Loucy (cell line): ENCODE data around the gene PTAFR.

Source experiments
- H2AFZ ChIP-seq: fragments of 200-600 bp; sonication (generic); 2 replicates; pipeline ENCODE4 v1.6.0; 2016; ENCODE audit warnings: antibody characterized with exemption, mild to moderate bottlenecking, low read length, moderate library complexity
- H3F3A ChIP-seq: fragments of 200-600 bp; 2 replicates; pipeline ENCODE4 v1.6.0; 2016; ENCODE audit warnings: antibody characterized with exemption, low read depth, mild to moderate bottlenecking
- H3K27me3 ChIP-seq: fragments of 200-600 bp; sonication (generic); 2 replicates; pipeline ENCODE4 v1.6.1; 2014; ENCODE audit warnings: low read length, mild to moderate bottlenecking; ENCODE audit not compliant: insufficient read depth, poor library complexity, severe bottlenecking
- H3K36me3 ChIP-seq: fragments of 200-600 bp; sonication (generic); 2 replicates; pipeline ENCODE4 v1.6.1; 2016; ENCODE audit warnings: low read length; ENCODE audit not compliant: insufficient read depth
- H3K4me1 ChIP-seq: fragments of 200-600 bp; sonication (generic); 2 replicates; pipeline ENCODE4 v1.5.1; 2014; ENCODE audit warnings: low read length, mild to moderate bottlenecking; ENCODE audit not compliant: insufficient read depth, poor library complexity, severe bottlenecking
- H3K4me2 ChIP-seq: fragments of 200-600 bp; sonication (generic); 2 replicates; pipeline ENCODE4 v1.6.0; 2014; ENCODE audit warnings: antibody characterized with exemption, low read length, low read depth, mild to moderate bottlenecking; ENCODE audit not compliant: poor library complexity, severe bottlenecking
- H3K4me3 ChIP-seq: fragments of 200-600 bp; sonication (generic); 2 replicates; pipeline ENCODE4 v1.5.1; 2014; ENCODE audit warnings: low read length, mild to moderate bottlenecking, mixed read lengths; ENCODE audit not compliant: poor library complexity, severe bottlenecking
- H3K79me2 ChIP-seq: fragments of 200-600 bp; sonication (generic); 2 replicates; pipeline ENCODE4 v1.6.1; 2014; ENCODE audit warnings: low read length; ENCODE audit not compliant: insufficient read depth
- H3K9ac ChIP-seq: fragments of 200-600 bp; sonication (generic); 2 replicates; pipeline ENCODE4 v1.6.0; 2014; ENCODE audit warnings: mild to moderate bottlenecking, low read depth, low read length, moderate library complexity; ENCODE audit not compliant: poor library complexity, severe bottlenecking
- H3K9me2 ChIP-seq: fragments of 200-600 bp; sonication (generic); replicated peaks from 2 replicates; pipeline ENCODE4 v1.6.1; 2016; ENCODE audit warnings: low read depth, low read length, mixed read lengths
- H3K9me3 ChIP-seq: fragments of 200-600 bp; sonication (generic); 2 replicates; pipeline ENCODE4 v1.6.1; 2014; ENCODE audit warnings: mild to moderate bottlenecking, antibody characterized with exemption, low read length, low read depth; ENCODE audit not compliant: insufficient read depth
- H4K20me1 ChIP-seq: fragments of 200-600 bp; sonication (generic); 2 replicates; pipeline ENCODE4 v1.6.0; 2014; ENCODE audit warnings: antibody characterized with exemption, low read length, mild to moderate bottlenecking; ENCODE audit not compliant: insufficient read depth, poor library complexity, severe bottlenecking
- CTCF ChIP-seq: fragments of 200-600 bp; sonication (generic); conservative IDR thresholded peaks from 2 replicates; pipeline ENCODE4 v1.5.1; 2014; ENCODE audit warnings: mild to moderate bottlenecking, antibody characterized with exemption, low read length
- EZH2phosphoT487 ChIP-seq: fragments of 200-600 bp; IDR thresholded peaks from 2 replicates; pipeline ENCODE4 v1.6.1; 2018; ENCODE audit warnings: antibody characterized with exemption, mild to moderate bottlenecking, moderate library complexity, borderline replicate concordance

The PTAFR gene

GRCh38 chr1:28155628-28156027 lies 20.9 kb downstream of the PTAFR start:
- Histone ChIP-seq H3K9me2 (no peaks in the 10 kb centered on the region), H3K27me3 (no peaks in the 10 kb centered on the region), H2AFZ (no peak overlapping the region), H3K79me2 (no peaks in the 10 kb centered on the region), H3K4me2 (no peak overlapping the region), H4K20me1 (no peaks in the 10 kb centered on the region), H3K4me3 (no peak overlapping the region), H3K36me3 (no peaks in the 10 kb centered on the region), H3K9me3 (no peaks in the 10 kb centered on the region), H3K9ac (no peak overlapping the region), H3K4me1 (no peaks in the 10 kb centered on the region), H3F3A (no peaks in the 10 kb centered on the region)
- TF ChIP-seq CTCF (no peak), EZH2phosphoT487 (no peak)

- no peaks in the 10 kb centered on the region for H3K36me3 ChIP-seq
- TF ChIP-seq CTCF (no peak), EZH2phosphoT487 (no peak)
- no peak overlapping the region for H3K9ac ChIP-seq
Observed at GRCh38 chr1:28154078-28154594, 22.4 kb downstream of the PTAFR start.

GRCh38 chr1:28150125-28150780 lies 26.2 kb downstream of the PTAFR start:
- Histone ChIP-seq H3K4me1 (no peaks in the 10 kb centered on the region), H3K27me3 (no peaks in the 10 kb centered on the region), H3K9ac (no peak overlapping the region), H4K20me1 (no peaks in the 10 kb centered on the region), H3K36me3 (no peaks in the 10 kb centered on the region), H3F3A (no peaks in the 10 kb centered on the region), H3K9me2 (no peaks in the 10 kb centered on the region), H2AFZ (no peak overlapping the region), H3K4me3 (no peak overlapping the region), H3K9me3 (no peaks in the 10 kb centered on the region), H3K79me2 (no peaks in the 10 kb centered on the region), H3K4me2 (no peak overlapping the region)
- TF ChIP-seq CTCF (no peak), EZH2phosphoT487 (no peak)

More at GRCh38 chr1:28154078-28154594, 22.4 kb downstream of the PTAFR start:
- H3K79me2 ChIP-seq, result no peaks in the 10 kb centered on the region
- no peak overlapping the region for H3K4me3 ChIP-seq
- H3K27me3 ChIP-seq, result no peaks in the 10 kb centered on the region
- no peaks in the 10 kb centered on the region for H3K9me3 ChIP-seq
- no peaks in the 10 kb centered on the region for H4K20me1 ChIP-seq
- no peak overlapping the region for H2AFZ ChIP-seq
- no peaks in the 10 kb centered on the region for H3K4me1 ChIP-seq
- H3K4me2 ChIP-seq, result no peak overlapping the region
- H3K9me2 ChIP-seq, result no peaks in the 10 kb centered on the region
- H3F3A ChIP-seq, result no peaks in the 10 kb centered on the region
